Left renal pelvis (tissue), 4 donors: ENCODE measurements around the gene GUCD1. TPM values are rescaled to one million over a fixed set of nuclear protein-coding genes. Genes with fewer than 3 reads are reported as not detected.

Source experiments
- polyA plus RNA-seq, 4 donors: library from polyadenylated mRNA; unstranded; fragments of 120-200 nt; gene quantifications; one replicate each; pipeline ENCODE4 v1.2.1, GENCODE V29; 2013; ENCODE audit not compliant: insufficient read length in 4 of 4

Gene GUCD1
- polyA plus RNA-seq, 4 donors = 65.6 to 87.6 (median 81.9) TPM

Other genes starting within 250 kb of the GUCD1 start
- gene ADORA2A, start 127.5 kb downstream of the GUCD1 start, polyA plus RNA-seq = 10 to 100 TPM in 1 of 4 donors, 1 to 10 TPM in 3; 5.1 to 11.9 (median 5.9) TPM
- 1 to 10 TPM in 2 of 4 donors, under 1 TPM in 2; 0.27 to 1.1 (median 0.96) TPM for gene UPB1, start 59.8 kb downstream of the GUCD1 start, polyA plus RNA-seq
- 100 to 1,000 TPM; 134 to 198 (median 186) TPM for gene SNRPD3, start 861 bp upstream of the GUCD1 start, polyA plus RNA-seq
- gene LRRC75B, start 37.9 kb upstream of the GUCD1 start, polyA plus RNA-seq = 10 to 100 TPM; 20.2 to 33.9 (median 30.4) TPM
- 10 to 100 TPM in 3 of 4 donors, 1 to 10 TPM in 1; 4.0 to 70.4 (median 43.0) TPM for gene GGT1, start 48.1 kb upstream of the GUCD1 start, polyA plus RNA-seq
- gene PIWIL3, start 219.6 kb upstream of the GUCD1 start, polyA plus RNA-seq = not detected